Parathyroid adenoma (tissue), 2 donors: ENCODE data around the gene TYMS.

Experiments
- H2AFZ ChIP-seq: fragments of 300-600 bp; sonication (generic); one replicate; pipeline ENCODE4 v1.7.0; 2017; ENCODE audit warnings: antibody characterized with exemption, mild to moderate bottlenecking
- H3K27ac ChIP-seq: fragments of 300-600 bp; sonication (generic); one replicate; pipeline ENCODE4 v1.7.0; 2017
- H3K27me3 ChIP-seq: fragments of 300-600 bp; sonication (generic); one replicate; pipeline ENCODE4 v1.7.0; 2017; ENCODE audit warnings: low read length; ENCODE audit not compliant: control insufficient read depth, insufficient read depth
- H3K36me3 ChIP-seq: fragments of 300-600 bp; sonication (generic); one replicate; pipeline ENCODE4 v1.7.0; 2017; ENCODE audit warnings: low read length; ENCODE audit not compliant: control insufficient read depth, insufficient read depth
- H3K4me1 ChIP-seq: fragments of 300-600 bp; sonication (generic); one replicate; pipeline ENCODE4 v1.7.0; 2017; ENCODE audit warnings: control low read depth
- H3K4me2 ChIP-seq: fragments of 300-600 bp; sonication (generic); one replicate; pipeline ENCODE4 v1.7.0; 2017; ENCODE audit warnings: low read length
- H3K4me3 ChIP-seq: fragments of 300-600 bp; sonication (generic); one replicate; pipeline ENCODE4 v1.7.0; 2017; ENCODE audit warnings: low read depth, low read length
- H3K79me2 ChIP-seq: fragments of 300-600 bp; sonication (generic); one replicate; pipeline ENCODE4 v1.7.0; 2017; ENCODE audit warnings: control low read depth
- H3K9ac ChIP-seq: fragments of 300-600 bp; sonication (generic); one replicate; pipeline ENCODE4 v1.7.0; 2017; ENCODE audit warnings: mild to moderate bottlenecking
- H3K9me3 ChIP-seq: fragments of 300-600 bp; sonication (generic); one replicate; pipeline ENCODE4 v1.7.0; 2017; ENCODE audit warnings: low read length; ENCODE audit not compliant: control insufficient read depth
- CTCF ChIP-seq: fragments of 300-600 bp; sonication (generic); IDR thresholded peaks from one replicate; pipeline ENCODE4 v1.7.0; 2017; ENCODE audit warnings: antibody characterized with exemption, mild to moderate bottlenecking
- donor health status: primary hyperparathyroidism.

Gene TYMS

GRCh38 chr18:641224-641623, 16.2 kb upstream of the TYMS start:
- TF ChIP-seq CTCF: no peak
- H3K36me3 ChIP-seq: no peaks in the 10 kb centered on the region
- H3K4me2 ChIP-seq: no peak overlapping the region
- no peak overlapping the region for H3K4me3 ChIP-seq
- H2AFZ ChIP-seq: no peak overlapping the region
- H3K4me1 ChIP-seq: no peaks in the 10 kb centered on the region
- no peaks in the 10 kb centered on the region for H3K9me3 ChIP-seq
- H3K27ac ChIP-seq: no peak overlapping the region
- no peaks in the 10 kb centered on the region for H3K79me2 ChIP-seq
- H3K9ac ChIP-seq: no peak overlapping the region
- no peaks in the 10 kb centered on the region for H3K27me3 ChIP-seq

- TF ChIP-seq CTCF: no peak
- no peak overlapping the region for H2AFZ ChIP-seq
- H3K4me2 ChIP-seq: no peak overlapping the region
- H3K4me1 ChIP-seq: no peaks in the 10 kb centered on the region
- H3K27me3 ChIP-seq: no peaks in the 10 kb centered on the region
- H3K27ac ChIP-seq: no peak overlapping the region
- no peak overlapping the region for H3K4me3 ChIP-seq
- H3K36me3 ChIP-seq: no peaks in the 10 kb centered on the region
- H3K9ac ChIP-seq: no peak overlapping the region
- no peaks in the 10 kb centered on the region for H3K79me2 ChIP-seq
- H3K9me3 ChIP-seq: no peaks in the 10 kb centered on the region
Observed at GRCh38 chr18:644395-645004, 13.0 kb upstream of the TYMS start.

GRCh38 chr18:647304-647703, 10.1 kb upstream of the TYMS start:
- Histone ChIP-seq H3K27me3 (no peaks in the 10 kb centered on the region), H3K9ac (no peak overlapping the region), H3K27ac (no peak overlapping the region), H3K36me3 (no peaks in the 10 kb centered on the region), H3K9me3 (no peaks in the 10 kb centered on the region), H3K79me2 (no peaks in the 10 kb centered on the region), H3K4me1 (no peaks in the 10 kb centered on the region), H3K4me3 (no peak overlapping the region), H3K4me2 (no peak overlapping the region), H2AFZ (no peak overlapping the region)
- no peak for TF ChIP-seq CTCF

- Histone ChIP-seq H3K27me3 (no peaks in the 10 kb centered on the region), H3K27ac (no peak overlapping the region), H2AFZ (no peak overlapping the region), H3K36me3 (no peaks in the 10 kb centered on the region), H3K4me3 (no peak overlapping the region), H3K4me1 (no peaks in the 10 kb centered on the region), H3K79me2 (no peaks in the 10 kb centered on the region), H3K9ac (no peak overlapping the region), H3K4me2 (no peak overlapping the region), H3K9me3 (no peaks in the 10 kb centered on the region)
- TF ChIP-seq CTCF: no peak
Observed at GRCh38 chr18:649341-649740, 8.1 kb upstream of the TYMS start.

- no peaks in the 10 kb centered on the region for H3K79me2 ChIP-seq
- no peaks in the 10 kb centered on the region for H3K9me3 ChIP-seq
- no peak overlapping the region for H3K4me3 ChIP-seq
- no peak overlapping the region for H3K4me2 ChIP-seq
- H2AFZ ChIP-seq: no peak overlapping the region
- no peaks in the 10 kb centered on the region for H3K27me3 ChIP-seq
- no peaks in the 10 kb centered on the region for H3K36me3 ChIP-seq
- TF ChIP-seq CTCF: no peak
- H3K4me1 ChIP-seq: no peaks in the 10 kb centered on the region
- H3K9ac ChIP-seq: no peak overlapping the region
- H3K27ac ChIP-seq: no peak overlapping the region
Observed at GRCh38 chr18:650428-650858, 7.0 kb upstream of the TYMS start.
